DLD1 (cell line): Measurements from ENCODE around the gene QTRT2.

Experiments used
- in situ Hi-C: cut with HindIII; loops from 2 replicates; pipeline ENCODE4 v1.10.0; 2017; ENCODE audit warnings: low sequenced_read_pairs

Gene QTRT2

DNA sequence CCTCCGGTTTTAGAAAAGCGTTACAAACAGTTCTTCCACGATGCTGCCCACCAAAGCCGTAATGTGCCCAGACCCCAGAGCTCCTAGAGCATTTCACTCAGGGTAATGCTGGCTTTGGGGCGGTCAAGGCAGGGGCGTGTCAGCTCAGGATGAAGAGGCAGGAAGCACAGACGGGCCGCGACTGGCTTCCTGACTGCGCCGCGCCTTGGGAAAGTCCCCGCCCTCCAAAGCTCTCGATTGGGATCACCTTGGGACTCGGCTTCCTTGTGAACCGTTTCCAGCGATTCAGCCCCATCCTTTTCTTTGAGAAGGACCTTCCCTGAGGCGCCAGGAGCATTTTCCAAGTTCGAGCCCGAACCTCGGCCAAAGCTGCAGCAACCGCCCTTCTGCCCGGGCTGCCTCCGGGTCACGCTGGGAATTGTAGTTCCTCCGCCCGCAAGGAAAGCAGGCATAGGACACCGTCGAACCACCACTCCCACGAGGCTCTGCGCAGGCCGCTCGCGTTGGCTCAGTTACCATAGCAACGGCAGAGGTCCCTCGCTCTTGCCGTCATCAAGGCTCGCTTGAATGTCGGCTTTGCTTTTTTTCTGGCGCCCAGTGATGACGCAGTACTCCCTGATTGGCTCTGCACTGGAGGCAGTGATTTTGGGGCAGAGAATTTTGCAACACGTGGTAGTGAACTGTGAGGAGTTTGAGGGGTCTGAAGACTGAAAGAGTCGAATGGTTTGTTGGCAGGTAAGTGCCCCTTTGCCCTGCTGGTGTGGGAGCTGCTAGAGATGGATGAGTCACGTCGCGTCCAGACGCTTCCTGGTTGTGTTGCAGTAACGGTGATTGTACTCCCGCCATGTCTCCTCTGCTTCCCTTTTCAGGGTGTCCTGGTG, at the start of gene QTRT2, which contains the start of gene CCDC191:
Gene QTRT2 (plus strand): TSS at position 608 of the 881 bp plus-strand sequence. CDS start 8,521 bp downstream, outside the sequence.
Gene CCDC191 (minus strand): TSS at position 397 of the 881 bp plus-strand sequence. CDS start 60 bp downstream, at position 337.
- in situ Hi-C loops = no loop called here

DNA sequence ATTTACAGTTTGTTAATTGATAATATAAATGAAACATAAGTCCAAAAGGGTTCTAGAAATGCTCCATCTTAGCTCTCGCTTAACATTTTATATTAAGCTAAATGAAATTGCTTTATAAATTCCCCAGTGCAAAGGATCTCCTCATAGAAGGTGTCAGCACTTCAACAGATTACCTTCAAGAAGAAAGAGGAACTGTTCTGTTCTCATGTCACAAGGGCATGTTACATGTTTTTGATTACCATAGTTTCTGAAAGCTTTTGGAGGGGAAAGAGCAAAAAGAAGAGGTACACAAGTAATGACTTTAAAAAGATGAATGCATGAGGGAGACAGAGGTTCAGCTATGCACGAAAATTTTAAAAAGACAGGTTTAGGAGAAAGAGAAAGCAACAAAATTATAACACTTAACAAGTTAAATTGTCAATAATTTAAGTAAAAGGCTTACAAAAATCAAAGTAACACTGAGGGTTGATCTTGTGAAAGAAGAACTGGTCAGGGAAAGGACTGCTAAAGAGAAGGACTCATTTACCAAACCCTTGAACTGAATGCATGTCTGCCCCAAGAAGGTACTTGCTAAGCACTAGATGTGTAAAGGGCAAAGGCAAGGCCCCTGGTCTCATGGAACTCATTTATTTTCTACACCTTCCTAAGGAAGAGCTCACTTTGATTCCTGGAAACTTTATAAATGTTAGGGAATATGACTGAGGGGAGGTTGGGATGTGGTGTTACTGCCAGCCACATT, 45.3 kb upstream of the QTRT2 start:
- in situ Hi-C loops = no loop called here

DNA sequence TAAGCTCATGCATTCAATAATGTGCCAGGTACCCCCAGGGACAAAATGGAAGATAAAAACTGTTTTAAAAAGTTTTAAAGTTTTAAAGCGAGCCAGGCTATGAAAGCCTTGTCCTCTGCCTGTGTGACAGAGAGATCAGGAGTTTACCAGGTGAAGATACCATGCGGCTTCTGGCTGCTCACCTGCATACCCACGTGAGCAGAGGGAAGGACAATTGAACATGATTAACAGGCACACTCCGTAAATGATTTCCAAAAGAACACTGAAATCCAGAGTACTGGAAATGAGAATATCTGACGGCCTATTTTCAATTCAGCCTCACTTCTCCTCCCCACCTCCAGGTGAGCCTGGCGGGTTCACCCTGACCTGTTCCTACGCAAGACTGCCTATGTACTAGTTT, 42.3 kb upstream of the QTRT2 start:
- in situ Hi-C loops = no loop called here

DNA sequence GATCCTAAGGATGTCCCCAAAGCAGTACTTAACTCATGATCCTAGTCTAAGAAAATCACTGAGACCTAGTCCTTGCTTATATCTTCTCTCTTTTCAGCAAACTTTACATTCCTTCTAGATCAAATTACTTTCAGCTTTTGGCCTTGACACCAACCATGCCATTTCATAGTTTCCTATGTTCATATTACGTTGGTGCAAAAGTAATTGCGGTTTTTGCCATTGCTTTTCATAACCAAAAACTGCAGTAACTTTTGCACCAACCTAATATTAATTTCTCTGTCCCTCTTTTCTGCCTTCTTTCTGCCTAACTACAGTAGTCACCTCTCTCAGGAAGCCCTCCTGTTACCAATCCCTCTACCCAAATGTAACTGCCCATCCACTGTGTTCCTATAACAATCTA, 37.1 kb upstream of the QTRT2 start:
- in situ Hi-C loops = no loop called here

DNA sequence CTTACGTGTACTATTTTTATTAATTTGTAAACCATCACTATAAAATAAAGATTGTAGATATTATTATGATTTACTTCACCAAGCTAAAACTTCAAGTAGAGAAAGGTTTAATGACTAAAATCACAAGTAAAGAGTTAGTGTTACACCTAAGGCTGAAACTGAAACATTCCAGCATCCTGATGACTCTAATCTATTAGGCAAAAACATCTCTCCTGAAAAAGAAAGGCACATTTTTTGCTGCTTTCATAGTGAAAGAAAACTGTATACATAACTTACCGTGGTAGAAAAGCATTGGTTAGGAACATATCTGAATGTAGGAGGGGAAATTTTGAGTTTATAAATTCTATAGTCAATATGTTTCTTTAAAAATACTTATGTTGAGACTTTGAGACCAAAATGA, 35.6 kb upstream of the QTRT2 start:
- in situ Hi-C loops = no loop called here

DNA sequence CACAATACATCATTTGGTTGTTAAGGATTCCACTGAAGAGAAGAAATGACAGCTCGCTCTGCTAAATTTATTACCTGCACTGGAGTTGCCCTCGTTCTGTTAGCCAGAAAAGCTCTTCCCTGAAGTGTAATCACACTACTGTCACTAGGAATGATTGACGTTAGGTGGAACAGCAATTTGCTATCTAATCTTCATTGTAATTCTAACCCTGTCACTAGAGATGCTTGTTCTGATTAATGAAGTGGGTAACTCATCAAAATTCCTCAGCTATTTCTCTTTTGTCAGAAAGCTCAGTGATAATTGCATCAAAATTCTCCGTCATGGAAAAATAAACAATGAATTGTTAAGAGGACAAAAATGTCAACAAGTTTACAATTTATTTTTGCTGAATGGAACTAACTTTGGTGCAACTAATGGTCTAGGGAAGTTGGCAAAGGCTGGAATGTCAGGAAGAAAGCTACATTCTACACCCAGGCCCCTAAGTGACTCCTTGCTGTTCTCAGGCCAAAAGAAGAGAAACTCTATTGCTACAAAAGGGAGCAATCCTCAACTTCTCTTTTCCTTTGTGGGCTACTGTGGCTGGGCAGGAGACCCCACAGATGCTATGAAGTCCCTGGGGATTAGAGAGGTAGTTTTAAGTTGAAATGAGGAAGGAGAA, 34.3 kb upstream of the QTRT2 start:
- in situ Hi-C loops = no loop called here

DNA sequence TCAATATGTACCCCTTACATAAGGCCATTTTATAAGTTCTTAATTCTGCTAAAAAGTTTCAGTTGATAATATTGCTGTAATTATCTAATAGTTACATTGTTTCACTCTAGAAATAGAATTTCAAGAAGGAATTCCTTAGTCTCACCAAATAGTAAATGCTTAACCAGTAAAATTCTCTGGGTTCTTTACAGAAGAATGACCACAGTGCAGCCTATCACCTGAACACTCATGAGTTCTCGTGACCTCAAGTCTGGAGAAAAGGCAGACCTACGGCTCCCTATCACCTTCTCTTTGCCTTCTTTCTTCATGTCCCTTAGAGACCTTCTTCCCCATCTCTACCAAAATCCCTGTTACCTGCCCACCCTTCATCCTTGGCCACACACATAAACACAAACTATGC, 31.1 kb upstream of the QTRT2 start:
- in situ Hi-C loops = no loop called here

DNA sequence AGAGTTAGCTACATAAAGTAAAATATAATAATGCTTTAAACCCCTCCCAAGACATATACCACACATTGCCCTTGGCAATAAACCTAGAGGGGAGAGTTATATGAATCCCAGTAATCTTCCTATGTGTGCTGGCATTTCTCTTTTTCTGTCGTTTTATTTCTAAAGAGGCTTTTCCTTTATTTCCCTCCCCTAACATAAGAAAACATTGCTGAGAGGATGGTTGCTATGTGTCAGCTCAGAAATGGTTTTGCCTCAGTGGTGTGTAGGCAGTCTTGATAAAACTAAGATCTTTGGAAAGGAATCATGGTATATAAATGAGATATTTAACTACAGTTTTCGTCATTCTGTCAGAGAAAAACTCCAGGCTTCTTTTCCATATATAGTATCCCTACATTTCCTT, 30.2 kb upstream of the QTRT2 start:
- in situ Hi-C loops = no loop called here

DNA sequence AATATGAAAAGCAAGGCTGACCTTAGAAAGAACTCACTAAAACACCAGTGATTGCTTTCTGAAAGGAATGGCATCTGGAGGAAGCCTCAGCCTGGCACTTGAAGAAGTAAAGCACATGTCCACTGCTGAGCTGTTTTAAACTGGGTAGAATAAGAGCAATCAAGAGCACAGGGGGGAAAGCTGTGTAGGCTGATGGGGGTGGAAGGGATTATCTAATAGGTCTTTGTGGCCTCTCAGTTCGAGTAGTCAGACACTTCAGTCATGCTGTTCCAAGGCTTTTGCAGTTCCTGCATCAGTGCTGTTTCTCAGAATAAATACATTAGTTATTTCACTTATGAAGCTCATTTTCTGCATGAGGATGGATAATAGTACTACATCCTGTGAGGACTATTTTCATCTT, 22.8 kb upstream of the QTRT2 start:
- in situ Hi-C loops = no loop called here

DNA sequence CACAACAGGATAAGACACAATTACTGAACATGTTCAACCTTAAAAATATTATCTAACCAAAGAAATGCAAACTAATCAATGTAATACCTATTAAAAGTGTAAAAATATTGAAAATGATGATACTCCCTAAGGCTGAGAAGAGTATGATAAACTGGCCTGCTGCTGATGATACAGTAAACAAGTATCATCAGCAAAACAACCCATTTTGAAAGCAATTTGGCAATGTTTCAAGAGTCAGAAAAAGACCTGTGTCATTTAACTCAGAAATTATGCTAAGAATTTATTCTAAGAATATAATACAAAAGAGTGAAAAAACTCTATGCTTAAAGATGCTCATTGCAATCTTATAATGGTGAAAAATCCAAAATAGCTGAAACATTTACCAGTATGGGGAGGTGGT, 22.3 kb upstream of the QTRT2 start:
- in situ Hi-C loops = no loop called here

DNA sequence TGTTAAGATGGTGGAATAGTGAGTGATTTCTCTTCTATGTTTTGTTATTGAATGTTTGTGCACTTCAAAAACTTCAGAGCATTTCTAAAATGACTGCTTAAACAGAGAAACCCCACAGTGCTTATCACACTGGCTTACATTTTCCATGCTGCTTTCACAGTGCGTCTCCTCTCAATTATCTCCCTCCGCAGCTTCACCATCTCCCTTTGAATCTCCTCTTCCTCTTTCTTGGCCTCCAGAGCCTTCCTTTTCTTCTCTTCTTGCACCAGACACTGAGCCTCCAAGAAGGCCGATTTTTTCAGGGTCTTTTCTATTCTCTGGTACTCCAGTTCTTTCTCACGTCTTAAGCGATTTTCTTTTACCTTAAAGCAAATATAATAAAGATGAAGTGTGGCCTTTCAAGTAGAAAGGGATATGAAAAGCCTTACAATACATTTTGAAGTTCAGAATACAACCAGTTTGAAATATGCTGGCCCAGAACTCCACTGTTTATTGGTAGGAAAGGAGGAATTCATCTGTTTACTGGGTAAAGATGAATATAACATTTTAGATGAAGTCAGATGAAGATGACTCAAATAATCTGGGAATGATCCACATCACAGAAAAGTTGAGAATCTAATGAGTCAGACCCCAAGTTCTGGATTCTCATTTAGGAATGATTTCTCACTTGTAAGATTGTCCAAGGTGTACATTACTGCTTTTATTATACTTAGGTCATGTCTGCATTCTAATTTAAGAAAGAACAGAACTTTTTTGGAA, 21.6 kb upstream of the QTRT2 start:
- in situ Hi-C loops = no loop called here

DNA sequence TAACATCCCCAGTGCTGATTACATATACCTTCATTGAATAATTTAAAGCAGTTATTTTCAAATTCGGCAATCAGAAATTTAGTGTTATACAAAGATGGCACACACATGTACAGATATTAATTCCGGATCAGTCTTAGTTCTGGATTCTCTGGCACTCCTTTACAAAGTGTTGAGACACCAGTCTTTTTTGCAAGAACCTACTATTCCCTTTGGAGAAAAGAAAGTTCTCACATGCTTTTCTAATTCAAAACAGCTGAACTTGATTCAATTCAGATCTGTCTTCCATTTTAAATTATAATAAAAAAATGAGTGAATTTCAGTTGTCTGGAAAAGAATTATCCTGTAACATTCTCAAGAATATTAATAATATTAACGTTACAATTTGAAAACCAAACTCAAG, 20.6 kb upstream of the QTRT2 start:
- in situ Hi-C loops = no loop called here

DNA sequence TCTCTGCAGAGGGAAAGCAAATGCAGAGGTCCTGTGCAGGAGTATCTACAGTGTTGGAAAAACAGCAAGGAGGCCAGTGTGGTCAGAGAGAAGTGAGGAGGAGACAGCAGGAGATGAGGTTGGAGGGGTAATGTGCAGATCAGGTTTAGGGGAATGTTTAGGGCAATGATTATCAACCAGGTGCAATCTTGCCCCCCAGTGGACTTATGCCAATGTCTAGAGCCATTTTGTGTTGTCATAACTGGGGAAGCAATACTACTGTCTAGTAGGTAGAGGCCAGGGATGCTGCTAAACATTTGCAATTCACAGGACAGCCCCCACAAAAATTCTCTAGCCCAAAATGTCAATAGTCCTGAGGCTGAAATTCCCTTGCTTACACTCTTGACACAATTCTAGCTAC, 13.3 kb upstream of the QTRT2 start:
- in situ Hi-C loops = no loop called here

DNA sequence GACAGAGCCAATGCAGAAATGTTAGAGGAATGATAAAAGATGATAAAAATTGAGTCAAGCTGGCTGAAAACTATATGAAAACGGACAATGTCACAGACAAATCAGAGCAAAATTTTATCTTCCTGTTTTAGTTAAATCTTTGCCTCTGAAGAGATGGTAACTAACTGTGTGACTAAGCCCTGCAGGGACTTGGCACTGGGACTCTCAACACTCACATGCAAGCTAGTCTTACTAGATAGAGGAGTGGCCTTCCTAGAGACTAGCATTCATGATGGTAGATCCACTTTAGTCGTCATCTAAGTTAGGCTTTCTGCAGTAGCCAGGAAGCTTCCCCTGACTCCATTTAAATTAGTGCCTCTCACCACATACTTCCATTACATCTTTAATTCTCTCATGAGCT, 4.3 kb upstream of the QTRT2 start:
- in situ Hi-C loops = no loop called here

DNA sequence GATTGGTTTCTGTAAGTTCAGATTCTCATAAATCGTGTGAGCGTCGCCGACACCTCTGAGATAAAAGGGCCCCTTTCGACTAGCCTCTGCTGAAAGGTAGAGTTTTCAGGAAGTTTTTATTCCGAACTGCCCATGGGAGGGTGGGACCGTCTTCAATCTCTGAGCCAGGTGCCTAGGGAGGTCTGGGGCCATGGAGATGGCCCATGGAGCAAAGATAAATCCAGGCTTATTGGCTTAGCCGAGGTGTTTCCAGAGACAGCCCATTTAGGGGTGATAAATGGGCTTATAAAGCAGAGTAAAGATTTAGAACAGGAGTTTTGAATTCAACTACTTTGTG, 442 bp downstream of the QTRT2 start:
- in situ Hi-C loops = no loop called here

DNA sequence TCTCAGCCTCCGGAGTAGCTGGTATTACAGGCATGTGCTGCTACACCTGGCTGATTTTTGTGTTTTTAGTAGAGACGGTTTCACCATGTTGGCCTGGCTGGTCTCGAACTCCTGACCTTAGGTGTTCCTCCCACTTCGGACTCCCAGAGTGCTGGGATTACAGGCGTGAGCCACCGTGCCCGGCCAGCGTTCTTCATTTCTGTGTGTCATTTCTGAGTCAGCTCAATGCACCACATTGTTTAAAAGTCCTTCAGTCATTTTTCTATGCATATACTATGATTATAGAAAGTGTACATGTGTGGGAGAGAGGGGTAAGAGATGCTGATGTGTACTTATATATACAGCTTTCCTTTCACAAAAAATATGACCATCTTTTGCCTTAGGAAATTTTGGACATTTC, 2.1 kb downstream of the QTRT2 start:
- in situ Hi-C loops = no loop called here

DNA sequence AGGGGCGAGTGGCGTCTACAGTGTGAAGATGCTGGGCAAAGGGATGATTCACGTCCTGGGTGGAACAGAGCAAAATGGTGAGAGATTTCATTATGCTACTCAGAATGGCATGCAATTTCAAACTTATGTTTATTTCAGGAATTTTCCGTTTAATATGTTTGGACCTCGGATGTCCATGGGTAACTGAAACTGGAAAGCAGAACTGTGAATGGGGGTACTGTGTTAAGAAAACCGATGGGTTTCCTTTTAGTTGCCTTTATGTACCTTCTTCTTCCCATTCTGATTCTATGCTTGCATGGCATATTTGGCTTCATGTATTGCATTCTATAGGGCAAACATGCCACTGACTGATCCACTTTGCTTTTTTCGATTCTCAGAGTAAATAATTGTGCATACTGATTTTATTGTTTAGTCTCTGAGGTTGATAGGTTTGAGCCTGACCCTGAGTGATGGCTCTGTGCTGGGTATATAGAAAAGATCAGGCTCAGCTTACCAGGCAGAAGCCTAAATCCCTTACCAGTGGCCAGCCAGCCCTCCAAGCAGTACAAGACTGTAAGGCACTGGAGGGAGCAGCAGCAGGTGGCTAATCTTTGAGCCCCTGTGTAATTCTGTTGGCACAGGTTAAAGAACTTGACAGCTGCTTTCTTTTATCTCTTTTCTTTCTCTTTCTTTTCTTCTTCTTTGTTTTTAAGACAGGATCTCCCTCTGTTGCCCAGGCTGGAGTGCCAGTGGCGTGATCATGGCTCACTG, 4.5 kb downstream of the QTRT2 start:
- in situ Hi-C loops = no loop called here

DNA sequence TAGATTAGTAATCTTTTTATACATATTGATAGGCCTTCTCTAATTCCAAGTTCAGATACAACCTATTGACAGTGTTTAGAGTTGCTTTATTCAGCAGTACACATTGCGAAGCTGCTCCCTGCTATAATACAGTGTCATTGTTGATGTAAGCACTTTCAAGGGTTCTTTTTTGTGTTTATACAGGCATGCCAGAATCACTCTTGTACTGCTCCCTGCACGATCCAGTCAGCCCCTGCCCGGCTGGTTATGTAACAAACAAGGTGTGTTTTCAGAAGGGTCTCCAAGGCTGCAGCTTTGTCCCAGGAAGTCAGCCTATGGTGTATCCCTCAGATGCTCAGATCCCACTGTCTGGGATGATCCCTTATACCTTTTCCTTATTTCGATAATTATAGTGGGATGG, 11.3 kb downstream of the QTRT2 start:
- in situ Hi-C loops = no loop called here

DNA sequence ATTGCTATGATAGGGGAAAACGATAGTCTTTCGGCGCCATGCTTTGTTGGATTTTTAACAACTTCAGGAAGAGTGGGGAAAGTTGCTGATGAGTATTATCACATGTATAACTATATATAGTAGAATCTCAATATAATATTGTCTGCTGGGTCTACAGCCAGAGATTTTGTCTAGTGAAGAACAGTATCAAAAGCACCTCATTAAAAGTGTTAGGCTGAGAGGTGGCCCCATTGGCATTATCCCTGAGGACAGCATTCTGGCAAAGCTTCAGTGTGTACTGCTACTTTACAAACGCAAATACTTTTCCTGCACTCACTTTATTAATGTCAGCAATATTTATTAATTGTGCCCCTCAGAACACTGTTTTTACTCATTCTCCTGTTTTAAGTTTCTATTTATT, 11.8 kb downstream of the QTRT2 start:
- in situ Hi-C loops = no loop called here

DNA sequence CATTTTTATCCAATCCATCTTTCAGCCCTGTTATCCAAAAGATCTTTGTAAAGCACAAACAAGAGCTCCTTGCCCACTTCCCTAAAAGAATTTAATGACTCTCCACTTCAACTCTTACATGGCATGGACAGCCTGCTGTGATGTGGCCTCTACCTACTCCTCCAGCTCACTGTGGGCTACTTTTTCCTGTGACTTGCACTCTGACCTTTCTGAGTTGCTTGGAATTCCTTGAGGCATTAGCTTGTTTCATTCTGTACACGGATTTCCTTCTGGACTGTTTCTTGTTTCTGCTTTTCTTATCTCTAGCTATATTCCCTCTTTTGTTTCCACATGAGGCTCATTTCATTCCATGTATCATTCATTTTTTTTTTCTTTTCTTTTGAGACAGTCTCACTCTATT, 15.2 kb downstream of the QTRT2 start:
- in situ Hi-C loops = no loop called here
